Suppressor macrophage (primary cell): Measurements from ENCODE around the gene ZNF205.

ENCODE experiments used
- DNase-seq, 4 experiments: peaks; one replicate each; pipeline ENCODE4 v3.0.0-alpha.2; 2020 to 2022

ZNF205 gene

GRCh38 chr16:3085868-3086595 is 26.4 kb upstream of the ZNF205 start:
- peak in 2 of 4 experiments; percentile 22 to 29 for DNase-seq

- peak; percentile 38 to 70 (median 66) for DNase-seq
These were observed 25.7 kb upstream of the ZNF205 start for GRCh38 chr16:3086596-3087242.

DNA sequence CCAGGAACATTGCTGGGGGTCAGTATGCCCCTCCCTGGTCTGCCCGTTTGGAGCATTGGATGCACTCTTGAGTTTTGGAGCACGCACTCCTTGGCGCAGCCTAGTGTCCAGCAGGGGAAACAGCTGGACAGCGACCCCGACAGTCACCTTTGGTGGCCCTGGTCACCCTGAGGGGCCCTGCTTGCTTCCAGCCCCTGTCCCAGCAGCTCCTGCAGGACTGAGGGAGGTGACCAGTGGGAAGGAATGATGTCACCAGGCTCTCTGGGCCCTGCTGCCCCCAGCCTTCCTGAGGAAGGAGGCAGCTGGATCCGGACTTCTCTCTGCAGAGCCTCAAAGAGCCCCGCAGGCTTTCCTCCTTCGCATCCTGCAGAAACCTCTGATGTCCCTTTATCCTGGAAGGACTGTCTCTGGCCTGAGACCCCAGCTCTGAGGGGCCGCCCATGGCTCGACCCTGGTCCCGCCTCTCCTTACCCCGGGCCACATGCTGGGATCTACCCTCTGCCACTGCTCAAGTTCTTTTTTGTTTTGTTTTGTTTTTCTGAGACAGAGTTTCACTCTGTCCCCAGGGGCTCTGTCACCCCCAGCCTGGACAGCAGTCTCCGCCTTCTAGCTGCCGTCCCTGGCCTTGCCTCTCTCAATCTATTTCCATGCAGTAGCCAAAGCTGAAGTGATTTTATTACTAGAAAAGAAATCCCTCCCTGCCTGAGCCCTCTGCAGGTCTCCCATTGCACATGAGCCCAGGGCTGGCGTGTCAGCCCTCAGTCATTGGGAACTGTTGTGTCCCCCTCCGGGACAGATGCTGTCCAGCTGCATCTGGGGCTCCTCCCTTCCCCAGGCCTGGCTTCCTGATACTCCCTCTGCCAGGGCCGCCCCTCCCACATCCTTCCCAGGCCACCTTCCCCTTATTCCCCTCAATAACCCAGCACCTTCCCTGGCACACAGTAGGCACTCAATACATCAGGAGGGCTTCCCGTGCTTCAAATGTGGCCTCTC is 24.8 kb upstream of the ZNF205 start:
- peak; percentile 27 to 58 (median 46) for DNase-seq

DNA sequence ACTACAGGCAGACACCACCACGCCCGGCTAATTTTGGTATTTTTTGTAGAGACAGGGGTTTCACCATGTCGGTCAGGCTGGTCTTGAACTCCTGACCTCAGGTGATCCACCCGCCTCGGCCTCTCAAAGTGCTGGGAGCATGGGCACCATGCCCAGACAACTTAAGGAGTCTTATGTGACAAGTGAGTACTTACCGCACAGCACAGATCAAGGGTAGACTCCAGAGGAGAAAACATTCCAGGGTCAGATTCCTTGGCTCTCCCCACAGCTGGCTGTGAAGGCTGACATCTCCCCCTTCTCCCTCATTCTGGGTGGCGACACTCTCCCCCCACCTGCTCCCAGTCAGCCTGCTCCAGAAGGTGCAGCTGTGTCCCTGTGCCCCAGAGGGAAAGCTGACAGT is 23.9 kb upstream of the ZNF205 start:
- no peak for DNase-seq

DNA sequence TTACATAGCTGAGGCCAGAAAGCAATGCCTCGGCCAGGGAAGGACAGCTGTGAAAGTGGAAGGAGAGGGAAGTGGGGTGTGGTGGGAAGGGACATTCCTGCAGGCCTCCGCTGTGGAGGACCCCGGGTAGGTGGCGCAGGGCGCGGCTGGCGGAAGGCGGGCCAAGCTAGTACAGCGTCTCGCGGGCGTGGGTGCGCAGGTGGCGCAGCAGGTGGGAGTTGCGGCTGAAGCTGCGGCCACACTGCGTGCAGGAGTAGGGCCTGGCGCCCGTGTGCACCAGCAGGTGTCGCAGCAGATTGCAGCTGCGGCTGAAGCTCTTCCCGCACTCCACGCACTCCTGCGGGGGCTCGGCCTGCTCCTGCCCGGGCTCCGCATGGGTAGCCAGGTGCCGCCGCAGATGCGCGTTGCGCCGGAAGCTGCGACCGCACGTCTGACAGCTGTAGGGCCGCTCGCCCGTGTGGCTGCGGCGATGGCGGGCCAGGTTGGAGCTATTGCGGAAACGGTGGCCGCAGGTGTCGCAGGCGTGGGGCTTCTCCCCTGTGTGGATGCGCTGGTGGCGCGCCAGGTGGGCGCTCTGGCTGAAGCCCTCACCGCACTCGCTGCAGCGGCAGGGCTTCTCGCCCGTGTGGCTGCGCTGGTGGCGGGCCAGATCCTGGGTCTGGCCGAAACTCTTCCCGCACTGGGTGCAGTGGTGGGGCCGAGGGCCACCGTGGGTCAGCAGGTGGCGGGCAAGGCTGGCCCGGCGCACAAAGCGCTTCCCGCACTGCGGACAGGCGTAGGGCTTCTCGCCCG is 23.3 kb upstream of the ZNF205 start:
- no peak for DNase-seq

DNA sequence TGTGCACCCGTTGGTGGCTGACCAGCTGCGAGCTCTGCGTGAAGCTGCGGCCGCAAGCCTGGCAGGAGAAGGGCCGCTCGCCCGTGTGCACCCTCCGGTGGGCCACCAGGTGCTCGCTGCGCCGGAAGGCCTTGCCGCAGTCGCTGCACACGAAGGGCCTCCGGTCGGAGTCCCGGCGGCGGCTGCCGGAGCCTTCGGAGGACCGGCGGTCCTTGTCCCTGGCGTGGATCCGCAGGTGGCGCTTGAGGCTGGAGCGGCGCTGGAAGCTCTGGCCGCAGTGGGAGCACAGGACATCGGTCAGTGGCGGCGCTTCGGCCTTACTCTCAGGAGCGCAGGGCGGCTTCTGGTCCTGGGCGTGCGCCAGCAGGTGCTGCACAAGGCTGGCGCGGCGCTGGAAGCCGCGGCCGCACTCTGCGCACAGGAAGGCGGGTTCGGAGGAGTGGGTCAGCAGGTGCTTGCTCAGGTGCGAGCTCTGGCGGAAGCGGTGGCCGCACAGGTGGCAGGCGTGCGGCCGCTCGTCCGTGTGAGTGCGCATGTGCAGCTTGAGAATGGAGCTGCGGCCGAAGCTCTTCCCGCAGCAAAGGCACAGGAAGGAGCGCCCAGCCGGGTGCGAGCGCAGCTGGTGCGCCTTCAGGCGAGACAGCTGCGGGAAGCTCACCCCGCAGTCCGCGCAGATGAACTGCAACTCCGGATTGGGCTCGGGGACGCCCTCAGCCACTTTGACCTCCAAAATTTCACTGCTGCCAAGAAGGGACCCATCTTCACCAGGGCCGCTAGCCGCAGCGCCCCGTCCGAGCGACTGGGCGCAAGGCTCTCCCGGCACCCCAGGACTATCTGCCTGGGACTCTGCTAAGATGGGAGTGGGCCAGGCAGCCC is 22.4 kb upstream of the ZNF205 start:
- no peak for DNase-seq

- DNase-seq, result no peak
These were observed 20.8 kb upstream of the ZNF205 start for GRCh38 chr16:3091551-3091950.

DNA sequence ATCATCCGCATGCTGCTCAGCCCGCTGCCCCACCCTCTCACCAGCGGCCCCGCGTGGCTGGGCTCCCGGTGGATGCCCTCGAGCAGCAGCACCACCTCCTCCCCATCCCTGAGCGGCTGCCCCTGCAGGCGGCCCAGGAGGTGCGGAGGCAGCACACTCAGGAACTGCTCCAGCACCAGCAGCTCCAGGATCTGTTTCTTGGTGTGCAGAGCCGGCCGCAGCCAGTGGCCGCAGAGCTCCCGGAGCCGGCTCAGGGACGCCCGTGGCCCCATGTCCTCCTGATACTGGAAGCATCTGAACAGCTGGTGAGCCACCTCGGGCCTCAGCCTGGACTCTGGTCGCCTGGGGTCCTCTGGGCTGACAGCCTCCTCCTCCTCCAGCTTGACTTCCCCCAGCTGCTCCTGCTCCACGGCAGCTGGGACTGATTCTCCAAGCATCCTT is 19.9 kb upstream of the ZNF205 start:
- no peak for DNase-seq

GRCh38 chr16:3094289-3095027 is 17.9 kb upstream of the ZNF205 start:
- peak; percentile 74 to 82 (median 80) for DNase-seq

GRCh38 chr16:3095869-3096268 is 16.5 kb upstream of the ZNF205 start:
- peak; percentile 81 to 93 (median 92) for DNase-seq

DNA sequence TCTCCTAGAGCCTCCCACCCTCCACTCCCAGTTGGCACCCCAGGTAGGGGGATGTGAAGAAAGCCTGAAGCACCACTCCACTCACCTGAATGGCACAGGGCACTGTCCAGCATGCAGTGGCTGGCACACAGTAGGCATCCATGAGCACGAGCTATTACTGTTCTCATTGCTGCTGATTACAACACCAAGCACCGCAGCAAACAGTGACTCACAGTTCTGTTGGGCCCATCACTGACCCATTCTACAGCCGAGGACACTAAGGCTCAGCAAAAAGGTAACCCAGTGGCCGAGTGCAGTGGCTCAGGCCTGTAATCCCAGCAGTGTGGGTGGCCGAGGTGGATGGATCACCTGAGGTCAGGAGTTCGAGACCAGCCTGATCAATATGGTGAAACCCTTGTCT is 16.0 kb upstream of the ZNF205 start:
- DNase-seq, result peak in 1 of 4 experiments; percentile 25

GRCh38 chr16:3097266-3097665 is 15.1 kb upstream of the ZNF205 start:
- DNase-seq, result no peak

DNA sequence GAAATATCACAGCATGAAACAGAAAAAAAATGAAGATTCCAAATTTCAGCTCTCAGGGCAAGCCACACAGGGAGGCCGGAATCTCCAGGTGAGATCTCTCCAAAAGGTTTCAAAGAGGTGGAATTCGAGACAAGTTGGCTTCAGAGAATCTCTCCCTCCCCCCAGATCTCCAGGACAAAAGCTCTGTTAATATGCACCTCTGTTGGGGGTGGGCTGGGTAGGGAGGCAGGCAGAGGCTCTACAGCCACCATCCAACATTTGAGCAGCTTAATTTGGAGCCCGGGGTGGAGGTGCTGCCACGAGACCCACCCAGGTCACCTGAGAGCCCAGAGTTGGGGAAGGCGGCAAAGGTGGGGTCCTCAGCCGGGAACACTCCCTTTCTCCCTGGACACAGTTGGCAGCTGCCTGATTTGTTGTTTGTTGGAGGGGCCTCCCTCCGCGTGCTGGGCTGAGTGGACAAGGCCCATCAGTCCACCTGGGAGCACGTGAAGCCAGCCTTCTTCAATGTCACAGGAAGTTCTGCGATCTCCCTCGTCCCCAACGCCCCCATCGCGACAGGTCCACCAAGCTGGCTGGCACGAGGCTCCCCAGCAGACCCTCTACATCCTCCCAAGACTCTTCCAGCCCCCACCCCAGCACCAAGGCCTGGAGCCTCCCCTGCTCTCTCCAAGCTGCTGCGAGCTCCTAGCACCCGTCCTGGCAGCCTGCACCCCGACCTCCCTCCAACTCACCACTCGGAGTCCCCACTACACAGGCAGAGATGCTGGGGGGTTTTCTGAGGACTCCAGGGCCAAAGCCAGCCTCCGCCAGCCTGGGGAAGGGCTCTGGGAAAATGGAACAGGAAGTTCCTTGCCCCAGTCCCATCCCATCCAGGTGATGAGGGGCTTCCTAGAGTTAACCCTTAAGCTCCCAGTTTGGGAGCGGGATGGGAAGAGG is 13.7 kb upstream of the ZNF205 start, which contains the start of gene ZSCAN10:
Gene ZSCAN10 (minus strand): TSS at position 836 of the 936 bp plus-strand sequence. CDS start 6,357 bp downstream, outside the sequence.
- no peak for DNase-seq

DNA sequence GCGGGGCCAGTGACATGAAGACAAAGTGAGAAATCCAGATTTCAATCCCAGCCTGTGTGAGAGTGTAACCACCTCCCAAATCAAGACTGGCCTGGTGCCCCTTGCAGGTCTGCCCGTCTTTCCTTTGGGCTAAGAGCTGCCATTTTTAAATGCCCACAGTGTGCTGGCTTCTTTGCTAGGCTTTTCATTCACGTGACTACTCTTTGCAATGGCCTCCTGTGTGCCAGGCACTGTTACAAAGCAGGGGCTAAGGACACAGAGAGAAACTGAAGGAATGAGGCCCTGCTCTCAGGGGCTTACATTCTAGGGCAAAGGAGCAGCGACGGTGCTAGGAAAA is 13.0 kb upstream of the ZNF205 start:
- DNase-seq, result no peak

DNA sequence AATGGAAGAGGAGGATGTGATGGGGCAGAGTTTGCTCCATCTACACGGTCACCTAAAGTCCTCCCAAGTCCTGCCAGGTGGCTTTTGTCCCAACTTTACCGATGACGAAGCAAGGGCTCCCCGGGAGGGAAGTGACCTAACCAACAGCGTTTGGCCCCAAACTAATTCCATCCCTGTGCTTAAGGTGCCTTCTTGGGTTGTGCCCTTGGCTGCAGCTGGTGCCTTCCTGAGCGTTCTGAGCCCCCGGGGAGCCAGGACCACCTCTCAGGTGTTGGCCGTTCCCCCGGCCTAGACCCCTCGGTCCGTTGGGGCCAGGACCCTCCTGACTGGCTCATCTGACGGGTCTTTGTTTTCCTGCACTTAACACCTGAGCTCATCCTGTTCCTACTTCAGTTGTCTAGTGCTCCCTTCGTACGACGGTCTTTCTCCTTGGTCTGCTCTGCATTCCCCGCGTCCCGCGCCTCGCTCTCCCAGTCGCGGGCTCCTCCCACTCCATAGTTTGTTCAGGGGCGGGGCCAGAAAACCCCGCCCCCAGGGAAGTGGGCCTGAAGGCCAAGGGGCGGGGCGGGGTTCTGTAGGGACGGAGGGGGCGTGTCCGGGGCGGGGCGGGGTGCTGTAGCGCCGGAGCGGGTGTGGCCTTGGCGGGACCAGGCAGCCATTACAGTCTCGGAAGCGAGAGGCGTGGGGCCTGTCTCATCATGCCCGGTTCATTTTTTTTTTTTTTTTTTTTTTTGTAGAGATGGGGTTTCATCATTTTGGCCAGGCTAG is 12.5 kb upstream of the ZNF205 start:
- peak; percentile 96 to 99 (median 98) for DNase-seq

GRCh38 chr16:3101018-3101840 is 11.2 kb upstream of the ZNF205 start:
- peak; percentile 53 to 76 (median 68) for DNase-seq

GRCh38 chr16:3101841-3102470 is 10.4 kb upstream of the ZNF205 start:
- peak in 3 of 4 experiments; percentile 41 to 64 (median 45) for DNase-seq
